Hepatocyte (in vitro differentiated cells): ENCODE results near the gene OPCML. TPM values are rescaled to one million over a fixed set of nuclear protein-coding genes. Genes with fewer than 3 reads are reported as not detected.

Experiments
- DNase-seq: peaks from one replicate; pipeline ENCODE4 v3.0.0-alpha.2; 2016; ENCODE audit warnings: low spot score
- H2AFZ ChIP-seq: fragments of 200-600 bp; sonication (generic); 2 replicates; pipeline ENCODE4 v1.6.0; 2016; ENCODE audit warnings: antibody characterized with exemption, mild to moderate bottlenecking
- H3K27ac ChIP-seq: fragments of 200-600 bp; sonication (generic); 2 replicates; pipeline ENCODE4 v1.5.1; 2016; ENCODE audit warnings: mild to moderate bottlenecking
- H3K27me3 ChIP-seq: fragments of 200-600 bp; sonication (generic); 2 replicates; pipeline ENCODE4 v1.6.1; 2016
- H3K36me3 ChIP-seq: fragments of 200-600 bp; sonication (generic); replicated peaks from 2 replicates; pipeline ENCODE4 v1.5.1; 2016; ENCODE audit warnings: low read depth; ENCODE audit not compliant: insufficient read depth
- H3K4me1 ChIP-seq: fragments of 200-600 bp; sonication (generic); 2 replicates; pipeline ENCODE4 v1.5.1; 2016; ENCODE audit warnings: mild to moderate bottlenecking, moderate library complexity; ENCODE audit not compliant: insufficient read depth
- H3K4me2 ChIP-seq: fragments of 200-600 bp; sonication (generic); 2 replicates; pipeline ENCODE4 v1.6.0; 2016
- H3K4me3 ChIP-seq: fragments of 200-600 bp; sonication (generic); 2 replicates; pipeline ENCODE4 v1.5.1; 2016; ENCODE audit warnings: mild to moderate bottlenecking
- H3K79me2 ChIP-seq: fragments of 200-600 bp; sonication (generic); 2 replicates; pipeline ENCODE4 v1.6.0; 2017; ENCODE audit warnings: mild to moderate bottlenecking
- H3K9me2 ChIP-seq: fragments of 200-600 bp; sonication (generic); replicated peaks from 2 replicates; pipeline ENCODE4 v1.6.0; 2017; ENCODE audit warnings: mild to moderate bottlenecking; ENCODE audit not compliant: insufficient read depth
- H3K9me3 ChIP-seq: fragments of 200-600 bp; sonication (generic); 2 replicates; pipeline ENCODE4 v1.5.1; 2016; ENCODE audit warnings: low read depth, mild to moderate bottlenecking
- H4K20me1 ChIP-seq: fragments of 200-600 bp; sonication (generic); 2 replicates; pipeline ENCODE4 v1.6.0; 2016; ENCODE audit warnings: mild to moderate bottlenecking; ENCODE audit not compliant: insufficient read depth, poor library complexity, severe bottlenecking
- EZH2 ChIP-seq: fragments of 200-600 bp; sonication (generic); IDR thresholded peaks from 2 replicates; pipeline ENCODE4 v1.6.1; 2016; ENCODE audit warnings: antibody characterized with exemption, mild to moderate bottlenecking, borderline replicate concordance
- EZH2phosphoT487 ChIP-seq: fragments of 200-600 bp; sonication (generic); IDR thresholded peaks from one replicate; pipeline ENCODE4 v1.6.1; 2018; ENCODE audit warnings: antibody characterized with exemption, mild to moderate bottlenecking, low read depth, moderate library complexity; ENCODE audit not compliant: unreplicated experiment, severe bottlenecking
- WGBS: methylation state at CpG from one replicate; pipeline ENCODE4 v1.1.6; 2016; ENCODE audit warnings: low lambda C conversion rate; ENCODE audit errors: missing lambda C conversion rate; 5-methylcytosine and 5-hydroxymethylcytosine counted together
- polyA plus RNA-seq: library from polyadenylated mRNA; unstranded; fragments of >200 nt; fragmentation: Nextera tagmentation; extraction: Ambion mirVana; gene quantifications from 2 replicates; pipeline ENCODE4 v1.2.1, GENCODE V29; 2016
- total RNA-seq: library from RNA; depleted of rRNA; stranded (reverse); fragments of >200 nt; gene quantifications from 2 replicates; pipeline ENCODE4 v1.2.3, GENCODE V29; 2014
- TF ChIP-seq, protein P1 (sequence below): fragments of 200-600 bp; sonication (generic); IDR thresholded peaks from 2 replicates; pipeline ENCODE4 v1.5.1; 2016; ENCODE audit warnings: antibody characterized with exemption, mild to moderate bottlenecking; ENCODE audit not compliant: poor library complexity

The OPCML gene
- total and polyA plus RNA-seq, 2 experiments from 2014 or later: 0.37 to 0.98 TPM

- H3K27ac ChIP-seq: no peak overlapping the region
- no peak overlapping the region for H3K4me2 ChIP-seq
- H3K4me1 ChIP-seq: no peaks in the 10 kb centered on the region
- no peaks in the 10 kb centered on the region for H3K9me3 ChIP-seq
- H3K27me3 ChIP-seq: no peaks in the 10 kb centered on the region
- no peaks in the 10 kb centered on the region for H3K36me3 ChIP-seq
- no peaks in the 10 kb centered on the region for H3K9me2 ChIP-seq
- no peak for DNase-seq
- H3K79me2 ChIP-seq: no peaks in the 10 kb centered on the region
- no peak overlapping the region for H3K4me3 ChIP-seq
- 84% methylated on average over 1 of the region's 1 CpG for WGBS
- no peaks in the 10 kb centered on the region for H4K20me1 ChIP-seq
- no peak overlapping the region for H2AFZ ChIP-seq
- no peak for TF ChIP-seq EZH2phosphoT487
- TF ChIP-seq EZH2: no peak
- TF ChIP-seq, protein P1, sequence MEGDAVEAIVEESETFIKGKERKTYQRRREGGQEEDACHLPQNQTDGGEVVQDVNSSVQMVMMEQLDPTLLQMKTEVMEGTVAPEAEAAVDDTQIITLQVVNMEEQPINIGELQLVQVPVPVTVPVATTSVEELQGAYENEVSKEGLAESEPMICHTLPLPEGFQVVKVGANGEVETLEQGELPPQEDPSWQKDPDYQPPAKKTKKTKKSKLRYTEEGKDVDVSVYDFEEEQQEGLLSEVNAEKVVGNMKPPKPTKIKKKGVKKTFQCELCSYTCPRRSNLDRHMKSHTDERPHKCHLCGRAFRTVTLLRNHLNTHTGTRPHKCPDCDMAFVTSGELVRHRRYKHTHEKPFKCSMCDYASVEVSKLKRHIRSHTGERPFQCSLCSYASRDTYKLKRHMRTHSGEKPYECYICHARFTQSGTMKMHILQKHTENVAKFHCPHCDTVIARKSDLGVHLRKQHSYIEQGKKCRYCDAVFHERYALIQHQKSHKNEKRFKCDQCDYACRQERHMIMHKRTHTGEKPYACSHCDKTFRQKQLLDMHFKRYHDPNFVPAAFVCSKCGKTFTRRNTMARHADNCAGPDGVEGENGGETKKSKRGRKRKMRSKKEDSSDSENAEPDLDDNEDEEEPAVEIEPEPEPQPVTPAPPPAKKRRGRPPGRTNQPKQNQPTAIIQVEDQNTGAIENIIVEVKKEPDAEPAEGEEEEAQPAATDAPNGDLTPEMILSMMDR: no peak
Measured at GRCh38 chr11:132824642-132825041, 707.7 kb downstream of the OPCML start.

DNA sequence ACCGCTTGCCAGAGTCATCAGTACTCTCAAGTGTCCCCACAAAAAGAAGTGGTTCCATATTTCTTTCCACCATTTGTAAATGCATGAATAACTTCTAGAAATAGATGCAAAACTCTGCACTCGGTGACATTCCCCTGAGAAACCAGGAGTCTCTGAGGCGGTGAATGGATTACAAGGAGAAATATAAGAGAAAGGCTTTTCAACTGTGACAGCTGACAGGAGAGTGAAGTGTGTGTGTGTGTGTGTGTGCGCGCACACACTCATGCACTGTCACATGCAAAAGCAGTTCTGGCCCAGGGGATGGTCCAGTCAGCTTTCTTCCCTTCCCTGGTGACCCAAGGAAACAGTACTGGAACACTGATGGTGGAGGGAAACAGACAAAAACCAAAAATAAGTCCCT, 710.0 kb downstream of the OPCML start:
- Histone ChIP-seq H3K79me2 (no peaks in the 10 kb centered on the region), H2AFZ (no peak overlapping the region), H3K4me3 (no peak overlapping the region), H3K4me1 (no peaks in the 10 kb centered on the region), H3K27me3 (no peaks in the 10 kb centered on the region), H3K4me2 (no peak overlapping the region), H3K9me2 (no peaks in the 10 kb centered on the region), H3K36me3 (no peaks in the 10 kb centered on the region), H4K20me1 (no peaks in the 10 kb centered on the region), H3K27ac (no peak overlapping the region), H3K9me3 (no peaks in the 10 kb centered on the region)
- WGBS: 96% methylated on average over 5 of the region's 5 CpGs
- TF ChIP-seq EZH2: no peak
- TF ChIP-seq EZH2phosphoT487: no peak
- TF ChIP-seq, protein P1: no peak
- DNase-seq: no peak

- H3K36me3 ChIP-seq: no peaks in the 10 kb centered on the region
- no peaks in the 10 kb centered on the region for H3K9me2 ChIP-seq
- no peaks in the 10 kb centered on the region for H3K27me3 ChIP-seq
- TF ChIP-seq EZH2phosphoT487: no peak
- TF ChIP-seq EZH2: no peak
- TF ChIP-seq, protein P1: no peak
- H3K9me3 ChIP-seq: no peaks in the 10 kb centered on the region
- H4K20me1 ChIP-seq: no peaks in the 10 kb centered on the region
- no peak overlapping the region for H3K4me2 ChIP-seq
- no peak overlapping the region for H3K27ac ChIP-seq
- H3K4me1 ChIP-seq: no peaks in the 10 kb centered on the region
- DNase-seq: no peak
- H3K79me2 ChIP-seq: no peaks in the 10 kb centered on the region
- H3K4me3 ChIP-seq: no peak overlapping the region
- 79% methylated on average over 4 of the region's 4 CpGs for WGBS
- H2AFZ ChIP-seq: no peak overlapping the region
Measured at GRCh38 chr11:132821499-132821898, 710.8 kb downstream of the OPCML start.

DNA sequence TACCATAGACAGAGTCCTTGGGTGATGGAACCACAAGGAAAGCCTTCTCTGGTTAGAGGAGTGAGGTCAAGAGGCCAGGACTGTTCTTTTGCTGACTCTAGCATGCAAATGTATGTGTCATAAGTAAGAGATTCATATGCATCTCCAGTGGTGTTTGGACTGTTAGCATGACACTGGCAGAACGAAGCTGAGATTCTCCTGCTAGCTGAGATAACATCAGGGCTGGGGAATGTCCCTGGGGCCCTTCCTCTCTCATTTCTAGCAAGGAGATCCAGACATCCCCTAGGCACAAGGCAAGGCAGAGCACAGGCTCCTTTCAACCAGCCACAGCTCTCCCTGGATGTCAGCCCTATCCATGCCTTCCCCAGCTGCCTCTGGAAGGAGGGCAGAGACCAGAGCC, 711.3 kb downstream of the OPCML start:
- H3K9me3 ChIP-seq: no peaks in the 10 kb centered on the region
- H2AFZ ChIP-seq: no peak overlapping the region
- peak; percentile 14 for DNase-seq
- no peaks in the 10 kb centered on the region for H4K20me1 ChIP-seq
- no peak overlapping the region for H3K4me3 ChIP-seq
- WGBS: 24% methylated on average over 1 of the region's 1 CpG
- no peaks in the 10 kb centered on the region for H3K79me2 ChIP-seq
- no peaks in the 10 kb centered on the region for H3K4me1 ChIP-seq
- TF ChIP-seq EZH2phosphoT487: no peak
- TF ChIP-seq, protein P1: no peak
- TF ChIP-seq EZH2: no peak
- H3K4me2 ChIP-seq: no peak overlapping the region
- no peaks in the 10 kb centered on the region for H3K27me3 ChIP-seq
- no peaks in the 10 kb centered on the region for H3K36me3 ChIP-seq
- no peak overlapping the region for H3K27ac ChIP-seq
- H3K9me2 ChIP-seq: no peaks in the 10 kb centered on the region
